ENCODE measurements around the gene ARHGAP26. TPM values are rescaled to one million over a fixed set of nuclear protein-coding genes. Genes with fewer than 3 reads are reported as not detected.
"Not testable (repeated sequence)": the region's sequence is repeated elsewhere in the genome, so short reads cannot be mapped to it uniquely, and the experiment has no call there.

Gene ARHGAP26
- total RNA-seq, 1 experiment from 2014 or later = 79.8 TPM

GRCh38 chr5:142925795-142926194 is 155.6 kb downstream of the ARHGAP26 start:
- Mint-ChIP-seq H3K9me3 (ENCODE audit: unreplicated experiment) (no peaks in the 10 kb centered on the region), H3K4me1 (ENCODE audit: low read depth, unreplicated experiment) (peaks cover 22% of the 10 kb centered on the region), H3K4me3 (ENCODE audit: unreplicated experiment) (no peak overlapping the region), H3K27ac (ENCODE audit: unreplicated experiment) (no peak overlapping the region), H3K27me3 (ENCODE audit: insufficient read depth, unreplicated experiment) (no peaks in the 10 kb centered on the region), H3K36me3 (ENCODE audit: insufficient read depth, unreplicated experiment) (peaks cover 43% of the 10 kb centered on the region)
- H3K4me3 ChIP-seq (ENCODE audit: low read depth, low read length) = no peak overlapping the region
- no peak for DNase-seq
- BruUV-seq (replicated peaks) = no TSS peak
- no peaks in the 10 kb centered on the region; the same call in none of the 2 replicates for H3K36me3 ChIP-seq (ENCODE audit: control insufficient read depth, insufficient read depth, low read length)
- CTCF ChIA-PET = interaction anchor here (0.9 kb wide), 1 partner anchor 37 kb away, joined by 3 read pairs; no protein-coding TSS in a partner anchor
- H3K4me1 ChIP-seq = peaks cover 14% of the 10 kb centered on the region
- POLR2A ChIA-PET = no interaction called here
- H3K9me3 ChIP-seq = no peaks in the 10 kb centered on the region
- TF ChIP-seq CTCF (IDR thresholded peaks at IDR 0.05; ENCODE audit: insufficient read depth in 1 of 2, low read depth in 1 of 2, low read length in 1 of 2, severe bottlenecking in 1 of 2, unreplicated experiment in 1 of 2) = no peak
- intact Hi-C loops (cut with micrococcal nuclease; ENCODE audit: unreplicated experiment) = no loop called here
- H3K27me3 ChIP-seq (replicated peaks; ENCODE audit: control insufficient read depth, insufficient read depth, low read length) = no peaks in the 10 kb centered on the region

DNA sequence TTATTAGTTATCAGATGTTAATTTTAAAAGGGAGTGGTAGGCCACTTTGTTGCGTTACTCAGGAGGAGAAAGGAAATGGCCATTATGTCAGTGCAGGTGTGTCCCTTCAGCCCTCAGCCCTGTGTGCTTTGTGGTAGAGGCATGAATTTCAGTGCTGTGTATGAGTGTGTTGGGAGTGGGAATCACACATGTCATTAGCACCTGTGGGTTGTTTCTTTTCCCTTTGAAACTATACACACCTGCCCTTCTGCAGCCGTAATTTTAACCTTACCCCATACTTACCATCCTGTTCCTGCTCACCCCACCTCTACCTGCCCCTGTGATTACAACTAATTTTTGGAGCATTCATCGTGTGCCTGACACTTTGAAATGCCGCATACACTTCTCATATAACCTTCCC is 156.4 kb downstream of the ARHGAP26 start:
- Histone ChIP-seq H3K27me3 (replicated peaks; ENCODE audit: control insufficient read depth, insufficient read depth, low read length) (no peaks in the 10 kb centered on the region), H3K4me1 (peaks cover 8% of the 10 kb centered on the region; the same call in 1 of the 2 replicates), H3K9me3 (no peaks in the 10 kb centered on the region), H3K36me3 (ENCODE audit: control insufficient read depth, insufficient read depth, low read length) (no peaks in the 10 kb centered on the region; the same call in none of the 2 replicates), H3K4me3 (ENCODE audit: low read depth, low read length) (no peak overlapping the region)
- intact Hi-C loops (cut with micrococcal nuclease; ENCODE audit: unreplicated experiment) = no loop called here
- no TSS peak for BruUV-seq (replicated peaks)
- TF ChIP-seq CTCF (IDR thresholded peaks at IDR 0.05; ENCODE audit: insufficient read depth in 1 of 2, low read depth in 1 of 2, low read length in 1 of 2, severe bottlenecking in 1 of 2, unreplicated experiment in 1 of 2) = no peak
- H3K4me3 Mint-ChIP-seq (ENCODE audit: unreplicated experiment) = no peak overlapping the region
- H3K36me3 Mint-ChIP-seq (ENCODE audit: insufficient read depth, unreplicated experiment) = peaks cover 47% of the 10 kb centered on the region
- POLR2A ChIA-PET = no interaction called here
- no peak overlapping the region for H3K27ac Mint-ChIP-seq (ENCODE audit: unreplicated experiment)
- CTCF ChIA-PET = interaction anchor here (0.7 to 1.3 kb wide), 2 partner anchors 11 to 205 kb away, joined by 3 read pairs; no protein-coding TSS in a partner anchor
- H3K4me1 Mint-ChIP-seq (ENCODE audit: low read depth, unreplicated experiment) = peaks cover 16% of the 10 kb centered on the region
- no peak for DNase-seq
- no peaks in the 10 kb centered on the region for H3K9me3 Mint-ChIP-seq (ENCODE audit: unreplicated experiment)
- no peaks in the 10 kb centered on the region for H3K27me3 Mint-ChIP-seq (ENCODE audit: insufficient read depth, unreplicated experiment)

DNA sequence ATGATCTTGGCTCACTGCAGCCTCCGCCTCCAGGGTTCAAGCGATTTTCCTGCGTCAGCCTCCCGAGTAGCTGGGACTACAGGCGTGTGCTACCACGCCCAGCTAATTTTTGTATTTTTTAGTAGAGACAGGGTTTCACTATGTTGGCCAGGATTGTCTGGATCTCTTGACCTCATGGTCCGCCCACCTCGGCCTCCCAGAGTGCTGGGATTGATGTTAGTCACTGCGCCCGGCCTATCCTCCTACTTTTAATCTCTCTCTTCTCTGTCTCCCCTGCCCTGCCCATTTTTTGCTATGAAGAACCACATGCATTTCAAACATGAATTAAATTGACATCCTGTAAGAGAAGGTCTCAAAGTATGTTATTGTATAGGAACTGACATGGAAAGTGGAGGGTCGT is 158.8 kb downstream of the ARHGAP26 start:
- POLR2A ChIA-PET; H3K4me3 Mint-ChIP-seq (ENCODE audit: unreplicated experiment); H3K4me1 Mint-ChIP-seq (ENCODE audit: low read depth, unreplicated experiment); BruUV-seq (replicated peaks); H3K4me1 ChIP-seq; H3K9me3 ChIP-seq; H3K27me3 Mint-ChIP-seq (ENCODE audit: insufficient read depth, unreplicated experiment); CTCF ChIA-PET; H3K9me3 Mint-ChIP-seq (ENCODE audit: unreplicated experiment); H3K27ac Mint-ChIP-seq (ENCODE audit: unreplicated experiment); intact Hi-C loops (cut with micrococcal nuclease; ENCODE audit: unreplicated experiment); DNase-seq; H3K4me3 ChIP-seq (ENCODE audit: low read depth, low read length); H3K36me3 ChIP-seq (ENCODE audit: control insufficient read depth, insufficient read depth, low read length); H3K27me3 ChIP-seq (replicated peaks; ENCODE audit: control insufficient read depth, insufficient read depth, low read length): not testable (repeated sequence)
- peaks cover 59% of the 10 kb centered on the region for H3K36me3 Mint-ChIP-seq (ENCODE audit: insufficient read depth, unreplicated experiment)

DNA sequence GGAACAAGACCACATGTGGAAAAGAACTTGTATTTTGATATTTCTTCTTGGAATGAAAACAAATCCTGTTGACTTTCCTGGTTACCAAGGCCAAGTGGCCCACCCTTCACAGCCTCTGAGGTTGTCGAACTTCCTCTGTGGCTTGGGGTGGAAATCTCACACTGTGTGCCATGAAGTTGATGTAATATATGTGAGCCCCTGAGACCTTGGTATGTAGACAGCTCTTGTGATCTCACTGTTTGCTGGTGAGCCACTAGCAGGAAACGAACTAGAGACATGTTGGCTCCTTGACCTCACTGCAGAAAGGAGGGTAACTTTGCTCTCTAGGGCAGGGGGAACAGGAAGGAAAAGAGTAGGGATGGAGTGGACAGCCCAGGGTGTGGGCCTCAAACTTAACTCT is 159.4 kb downstream of the ARHGAP26 start:
- BruUV-seq (replicated peaks) = no TSS peak
- Histone ChIP-seq H3K36me3 (ENCODE audit: control insufficient read depth, insufficient read depth, low read length) (no peaks in the 10 kb centered on the region; the same call in none of the 2 replicates), H3K4me1 (no peaks in the 10 kb centered on the region), H3K9me3 (no peaks in the 10 kb centered on the region), H3K27me3 (replicated peaks; ENCODE audit: control insufficient read depth, insufficient read depth, low read length) (no peaks in the 10 kb centered on the region), H3K4me3 (ENCODE audit: low read depth, low read length) (no peak overlapping the region)
- no peak for DNase-seq
- ChIA-PET POLR2A (no interaction called here), CTCF (no interaction called here)
- no peak for TF ChIP-seq CTCF (IDR thresholded peaks at IDR 0.05; ENCODE audit: insufficient read depth in 1 of 2, low read depth in 1 of 2, low read length in 1 of 2, severe bottlenecking in 1 of 2, unreplicated experiment in 1 of 2)
- intact Hi-C loops (cut with micrococcal nuclease; ENCODE audit: unreplicated experiment) = no loop called here
- Mint-ChIP-seq H3K4me1 (ENCODE audit: low read depth, unreplicated experiment) (peaks cover 9% of the 10 kb centered on the region), H3K27me3 (ENCODE audit: insufficient read depth, unreplicated experiment) (no peaks in the 10 kb centered on the region), H3K36me3 (ENCODE audit: insufficient read depth, unreplicated experiment) (peaks cover 59% of the 10 kb centered on the region), H3K27ac (ENCODE audit: unreplicated experiment) (no peak overlapping the region), H3K9me3 (ENCODE audit: unreplicated experiment) (no peaks in the 10 kb centered on the region), H3K4me3 (ENCODE audit: unreplicated experiment) (no peak overlapping the region)
